PC-3 (cell line): ENCODE results near the gene PDIA4.

Source experiments
- CTCF ChIP-seq: fragments of 300-600 bp; sonication (generic); conservative IDR thresholded peaks from 2 replicates; pipeline ENCODE4 v1.5.1; 2017; ENCODE audit warnings: antibody characterized with exemption, low read depth, mild to moderate bottlenecking, low read length
- EZH2phosphoT487 ChIP-seq: fragments of 300-600 bp; sonication (generic); IDR thresholded peaks from 2 replicates; pipeline ENCODE4 v1.6.1; 2018; ENCODE audit warnings: mild to moderate bottlenecking, antibody characterized with exemption, low read length, borderline replicate concordance

DNA sequence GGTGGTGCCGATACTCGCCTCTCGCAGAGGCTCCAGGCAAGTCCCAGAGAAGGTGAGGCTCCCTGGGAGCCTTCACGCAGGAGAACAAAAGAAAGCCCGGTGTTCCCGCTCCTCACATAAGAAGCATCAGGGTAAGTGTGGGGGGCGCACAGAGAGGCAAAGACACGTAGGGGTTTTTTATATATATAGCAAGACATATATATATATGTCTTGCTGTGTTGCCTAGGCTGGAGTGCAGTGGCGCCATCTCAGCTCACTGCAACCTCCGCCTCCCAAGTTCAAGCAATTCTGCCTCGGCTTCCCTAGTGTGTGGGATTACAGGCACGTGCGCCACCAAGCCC is 61.3 kb downstream of the PDIA4 start:
- TF ChIP-seq CTCF: peak; percentile 5; the same call in 1 of the 2 replicates
- no peak for TF ChIP-seq EZH2phosphoT487
